ENCODE data around the gene RNPS1. TPM values are rescaled to one million over a fixed set of nuclear protein-coding genes. Genes with fewer than 3 reads are reported as not detected.
"Not testable (repeated sequence)": the region's sequence is repeated elsewhere in the genome, so short reads cannot be mapped to it uniquely, and the experiment has no call there.

RNPS1 gene
- total and polyA plus RNA-seq, 4 experiments from 2014 or later: 151 to 267 (median 208) TPM

DNA sequence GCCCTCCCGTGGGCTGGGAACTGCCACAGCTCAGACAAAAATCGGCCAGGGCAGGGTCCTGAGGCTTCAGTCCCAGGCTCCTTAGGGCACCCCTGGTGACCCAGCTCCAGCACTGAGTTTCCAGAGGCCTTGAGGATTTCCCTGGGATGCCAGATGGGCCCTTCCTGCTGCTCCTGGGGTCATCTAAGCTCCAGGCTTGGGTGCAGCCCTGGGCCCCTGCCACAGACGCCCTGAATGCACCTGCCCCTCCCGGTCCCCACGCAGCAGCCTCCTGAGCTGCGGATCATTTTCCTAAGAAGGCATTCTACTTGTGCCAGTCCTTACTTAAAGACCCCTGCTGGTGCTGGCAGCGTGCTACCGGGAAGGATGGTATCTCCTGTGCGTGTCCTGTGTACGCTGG, 6.0 kb upstream of the RNPS1 start:
- Mint-ChIP-seq H3K27ac (no peak overlapping the region), H3K36me3 (peaks cover 0 to 2% of the 10 kb centered on the region in 2 donors), H3K27me3 (no peaks in the 10 kb centered on the region), H3K9me3 (no peaks in the 10 kb centered on the region), H3K4me3 (no peak overlapping the region), H3K4me1 (peaks cover 6 to 11% (median 8%) of the 10 kb centered on the region in 4 donors)
- ChIA-PET POLR2A (ENCODE audit: partially characterized antibody) (no interaction called here), CTCF (ENCODE audit: partially characterized antibody) (no interaction called here)
- no peak for DNase-seq
- Histone ChIP-seq H3K9me3 (ENCODE audit: control insufficient read depth in 1 of 2, low read length in 2 of 2) (no peaks in the 10 kb centered on the region), H3K36me3 (ENCODE audit: insufficient read depth, low read length) (no peaks in the 10 kb centered on the region), H3K27ac (ENCODE audit: low read depth, low read length) (no peak overlapping the region), H3K27me3 (ENCODE audit: insufficient read depth, low read length) (no peaks in the 10 kb centered on the region), H3K4me1 (ENCODE audit: insufficient read depth, low read length) (peaks cover 12% of the 10 kb centered on the region), H3K4me3 (ENCODE audit: low read length in 2 of 2) (no peak overlapping the region)
- intact Hi-C loops (cut with micrococcal nuclease): no loop called here

DNA sequence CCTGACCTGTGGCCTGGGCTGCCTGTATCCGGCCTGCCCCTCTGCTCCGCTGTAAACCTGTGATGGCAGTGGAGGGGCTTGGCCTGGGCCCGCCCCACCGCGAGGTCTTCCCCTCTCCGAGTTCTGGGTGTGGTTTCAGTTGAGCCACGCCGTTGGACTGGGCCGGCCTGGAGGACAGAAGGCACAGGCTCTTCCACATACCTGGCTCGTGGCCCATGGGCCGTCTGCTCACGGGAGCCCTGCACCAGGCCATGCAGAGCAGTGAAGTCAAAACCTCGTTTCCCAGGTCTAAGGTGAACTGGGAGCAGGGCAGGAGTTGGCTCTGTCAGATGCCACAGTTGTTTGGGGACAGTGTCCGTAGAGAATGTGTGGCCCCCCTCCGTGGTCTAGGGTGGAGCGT, 5.6 kb upstream of the RNPS1 start:
- H3K27me3 ChIP-seq (ENCODE audit: insufficient read depth, low read length): no peaks in the 10 kb centered on the region
- Mint-ChIP-seq H3K27me3 (no peaks in the 10 kb centered on the region), H3K9me3 (no peaks in the 10 kb centered on the region), H3K4me1 (peaks cover 6 to 15% (median 8%) of the 10 kb centered on the region in 4 donors), H3K36me3 (peaks cover 0 to 2% of the 10 kb centered on the region in 2 donors), H3K27ac (peak overlapping the region in 2 of 7 donors; percentile 12 to 48), H3K4me3 (no peak overlapping the region)
- CTCF ChIA-PET (ENCODE audit: partially characterized antibody): no interaction called here
- DNase-seq: no peak
- peaks cover 13% of the 10 kb centered on the region for H3K4me1 ChIP-seq (ENCODE audit: insufficient read depth, low read length)
- no peak overlapping the region for H3K27ac ChIP-seq (ENCODE audit: low read depth, low read length)
- intact Hi-C loops (cut with micrococcal nuclease): no loop called here
- H3K9me3 ChIP-seq (ENCODE audit: control insufficient read depth in 1 of 2, low read length in 2 of 2): no peaks in the 10 kb centered on the region
- H3K36me3 ChIP-seq (ENCODE audit: insufficient read depth, low read length): no peaks in the 10 kb centered on the region
- POLR2A ChIA-PET (ENCODE audit: partially characterized antibody): no interaction called here
- no peak overlapping the region for H3K4me3 ChIP-seq (ENCODE audit: low read length in 2 of 2)

DNA sequence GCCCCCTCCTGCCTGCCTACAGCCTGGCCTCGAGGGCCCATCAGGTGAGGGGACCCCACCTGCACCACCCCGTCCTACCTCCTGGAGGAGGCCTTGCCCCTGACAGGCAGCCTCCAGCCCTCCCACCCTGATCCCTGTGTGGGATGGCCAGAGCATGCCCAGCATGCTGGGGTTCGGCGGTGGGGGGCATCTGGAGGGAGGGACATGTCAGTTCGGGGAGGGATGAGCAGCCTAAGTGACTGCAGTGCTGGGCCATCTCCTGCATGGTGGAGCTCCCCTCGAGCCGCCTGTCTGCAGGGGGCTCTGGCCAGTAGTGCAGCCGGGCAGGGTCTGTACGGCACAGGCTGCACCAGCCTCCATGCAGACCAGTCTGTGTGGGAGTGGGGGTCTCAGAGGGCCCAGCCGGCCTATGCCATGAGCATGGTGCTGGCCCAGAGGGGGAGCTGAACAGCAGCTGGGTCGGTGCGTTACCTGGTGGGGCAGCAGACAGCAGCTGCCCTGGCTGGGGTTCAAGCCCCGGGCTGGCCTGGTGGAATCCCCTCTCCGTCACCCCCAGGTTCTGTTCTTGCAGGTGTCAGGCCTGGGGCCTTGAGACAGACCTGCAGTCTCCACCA, 4.0 kb upstream of the RNPS1 start:
- Histone ChIP-seq H3K27ac (ENCODE audit: low read depth, low read length) (no peak overlapping the region), H3K4me3 (ENCODE audit: low read length in 2 of 2) (no peak overlapping the region), H3K27me3 (ENCODE audit: insufficient read depth, low read length) (no peaks in the 10 kb centered on the region), H3K36me3 (ENCODE audit: insufficient read depth, low read length) (no peaks in the 10 kb centered on the region), H3K4me1 (ENCODE audit: insufficient read depth, low read length) (peaks cover 13% of the 10 kb centered on the region), H3K9me3 (ENCODE audit: control insufficient read depth in 1 of 2, low read length in 2 of 2) (no peaks in the 10 kb centered on the region)
- Mint-ChIP-seq H3K4me3 (no peak overlapping the region), H3K36me3 (peaks cover 0 to 7% of the 10 kb centered on the region in 2 donors), H3K27ac (no peak overlapping the region), H3K27me3 (peaks cover 0 to 3% of the 10 kb centered on the region in 2 donors), H3K4me1 (peaks cover 7 to 28% (median 11%) of the 10 kb centered on the region in 4 donors), H3K9me3 (peaks cover 0 to 3% (median 0%) of the 10 kb centered on the region in 8 donors)
- ChIA-PET CTCF (ENCODE audit: partially characterized antibody) (no interaction called here), POLR2A (ENCODE audit: partially characterized antibody) (interaction anchor here (1.2 kb wide), 1 partner anchor 20 kb away, joined by 3 read pairs; the partner anchor contains the start of gene ECI1)
- intact Hi-C loops (cut with micrococcal nuclease): no loop called here
- DNase-seq: no peak

DNA sequence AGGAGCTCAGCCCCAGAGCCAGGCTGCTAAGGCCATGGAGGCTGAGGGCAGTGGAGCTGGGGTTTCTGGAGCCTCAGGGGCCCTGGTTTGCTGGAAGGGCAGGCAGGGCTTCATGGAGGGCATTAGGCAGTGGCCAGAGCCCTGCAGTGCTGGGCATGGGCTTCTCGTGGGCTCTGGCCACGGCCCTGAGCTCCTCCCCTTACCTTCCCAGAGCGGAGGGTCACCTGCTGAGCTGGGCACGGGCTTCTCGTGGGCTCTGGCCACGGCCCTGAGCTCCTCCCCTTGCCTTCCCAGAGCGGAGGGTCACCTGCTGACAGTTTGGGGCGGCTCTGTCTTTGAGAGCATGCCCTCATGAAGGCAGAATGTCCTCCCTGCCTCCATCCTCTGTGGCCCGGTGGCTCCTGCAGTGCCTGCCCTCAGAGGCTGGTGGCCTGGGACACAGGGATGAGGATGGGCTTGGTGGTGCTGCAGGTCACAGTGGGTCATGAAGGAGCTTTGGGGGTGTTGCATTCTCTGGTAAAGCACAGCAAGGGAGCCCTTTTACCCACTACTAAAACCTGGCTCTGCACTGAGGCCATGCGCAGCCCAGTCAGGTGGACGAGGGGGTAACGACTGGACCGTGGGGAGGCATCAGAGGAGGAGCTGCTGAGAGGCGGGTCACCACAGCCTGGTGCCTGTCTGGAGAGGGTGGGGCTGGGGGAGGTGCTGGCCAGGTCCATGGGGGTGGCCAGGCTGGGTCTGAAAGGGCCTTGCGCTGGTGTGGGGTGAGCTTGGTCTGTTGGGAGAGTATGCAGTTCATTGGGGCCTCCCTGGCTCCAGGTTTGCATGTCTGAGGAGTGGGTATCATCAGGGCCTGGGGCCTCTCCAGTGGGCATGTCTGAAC, 2.9 kb upstream of the RNPS1 start:
- Mint-ChIP-seq H3K4me3 (peak overlapping the region in 3 of 8 donors; percentile 33 to 63 (median 49)), H3K9me3 (peaks cover 0 to 3% (median 0%) of the 10 kb centered on the region in 8 donors), H3K27me3 (peaks cover 0 to 3% of the 10 kb centered on the region in 2 donors), H3K36me3 (peaks cover 0 to 17% of the 10 kb centered on the region in 2 donors), H3K4me1 (peaks cover 16 to 39% (median 22%) of the 10 kb centered on the region in 4 donors), H3K27ac (peak overlapping the region in 2 of 7 donors; percentile 53 to 99)
- POLR2A ChIA-PET (ENCODE audit: partially characterized antibody): interaction anchor here (1.0 to 1.4 kb wide), 2 partner anchors 19 to 115 kb away, joined by 3 to 4 read pairs; partner anchors contain the start of genes ECI1 and TRAF7
- Histone ChIP-seq H3K4me1 (ENCODE audit: insufficient read depth, low read length) (peaks cover 23% of the 10 kb centered on the region), H3K27me3 (ENCODE audit: insufficient read depth, low read length) (no peaks in the 10 kb centered on the region), H3K9me3 (ENCODE audit: control insufficient read depth in 1 of 2, low read length in 2 of 2) (no peaks in the 10 kb centered on the region), H3K36me3 (ENCODE audit: insufficient read depth, low read length) (no peaks in the 10 kb centered on the region), H3K27ac (ENCODE audit: low read depth, low read length) (no peak overlapping the region), H3K4me3 (ENCODE audit: low read length in 2 of 2) (no peak overlapping the region)
- intact Hi-C loops (cut with micrococcal nuclease): no loop called here
- DNase-seq: no peak
- CTCF ChIA-PET (ENCODE audit: partially characterized antibody): interaction anchor here (1.2 kb wide), 1 partner anchor 20 kb away, joined by 4 read pairs; the partner anchor contains the start of gene ECI1

DNA sequence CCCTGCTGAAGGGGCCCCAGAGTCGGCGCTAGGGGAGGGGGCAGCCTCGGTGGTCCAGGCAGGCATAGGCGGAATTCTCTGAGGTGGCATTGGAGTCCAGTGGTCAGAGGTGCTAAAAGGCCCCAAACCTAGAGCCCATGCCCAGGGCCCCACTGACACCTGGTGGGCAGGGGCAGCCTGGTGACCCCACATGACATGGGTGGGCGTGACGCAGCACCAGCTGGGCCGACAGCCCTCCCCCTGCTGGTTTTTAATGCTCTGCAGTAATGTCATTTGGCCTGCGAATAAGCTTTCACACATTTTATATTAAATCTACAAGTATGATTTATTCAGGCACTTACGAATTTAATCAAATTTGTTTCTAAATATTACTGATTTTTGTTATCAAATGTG, 2.1 kb upstream of the RNPS1 start:
- CTCF ChIA-PET (ENCODE audit: partially characterized antibody): interaction anchor here (1.2 kb wide), 1 partner anchor 19 kb away, joined by 4 read pairs; the partner anchor contains the start of gene ECI1

DNA sequence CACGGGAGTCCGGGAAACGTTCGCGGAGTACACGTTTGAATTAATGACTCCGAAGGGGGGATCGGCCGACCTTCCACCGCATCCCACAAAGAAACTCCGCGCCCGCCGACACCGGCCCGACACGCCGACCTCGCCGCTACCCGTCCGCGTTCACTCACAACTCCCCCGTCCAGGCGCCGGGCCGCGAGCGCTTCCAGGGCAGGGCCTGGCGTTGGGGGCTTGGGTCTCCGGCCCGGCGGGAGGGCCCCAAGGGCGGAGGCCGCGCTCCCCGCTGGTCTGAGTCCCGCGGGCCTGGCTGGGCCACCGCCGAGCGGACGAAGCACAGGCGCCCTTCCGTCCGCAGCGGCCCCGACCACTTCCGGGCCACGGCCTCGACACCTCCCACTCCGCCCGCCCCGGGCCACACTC, 417 bp downstream of the RNPS1 start:
- H3K4me1 ChIP-seq (ENCODE audit: insufficient read depth, low read length): peaks cover 35% of the 10 kb centered on the region
- POLR2A ChIA-PET (ENCODE audit: partially characterized antibody): interaction anchor here (2.4 kb wide), 1 partner anchor 16 kb away, joined by 20 read pairs; the partner anchor contains the start of gene ECI1
- peak overlapping the region; percentile 88 for H3K27ac ChIP-seq (ENCODE audit: low read depth, low read length)
- peaks cover 16% of the 10 kb centered on the region for H3K36me3 ChIP-seq (ENCODE audit: insufficient read depth, low read length)
- CTCF ChIA-PET (ENCODE audit: partially characterized antibody); H3K9me3 ChIP-seq (ENCODE audit: control insufficient read depth in 1 of 2, low read length in 2 of 2); H3K27me3 Mint-ChIP-seq; DNase-seq; H3K9me3 Mint-ChIP-seq; H3K27me3 ChIP-seq (ENCODE audit: insufficient read depth, low read length): not testable (repeated sequence)
- H3K4me1 Mint-ChIP-seq: peaks cover 25 to 54% (median 37%) of the 10 kb centered on the region in 4 donors
- peaks cover 4 to 38% of the 10 kb centered on the region in 2 donors for H3K36me3 Mint-ChIP-seq
- intact Hi-C loops (cut with micrococcal nuclease): loop anchor here (5.0 to 10.0 kb wide), 3 partner anchors 75 to 655 kb away; partner anchors contain the start of genes ABCA3, ATP6V0C, CRAMP1 and IFT140
- peak overlapping the region; percentile 94 to 98 (median 96) for H3K4me3 Mint-ChIP-seq
- H3K27ac Mint-ChIP-seq: peak overlapping the region; percentile 98 to 99 (median 98)
- peak overlapping the region in 1 of 2 donors; percentile 99 for H3K4me3 ChIP-seq (ENCODE audit: low read length in 2 of 2)

More for the DNA sequence above, 2.1 kb upstream of the RNPS1 start:
- Histone ChIP-seq H3K36me3 (ENCODE audit: insufficient read depth, low read length) (no peaks in the 10 kb centered on the region), H3K9me3 (ENCODE audit: control insufficient read depth in 1 of 2, low read length in 2 of 2) (no peaks in the 10 kb centered on the region), H3K27ac (ENCODE audit: low read depth, low read length) (no peak overlapping the region), H3K4me1 (ENCODE audit: insufficient read depth, low read length) (peaks cover 31% of the 10 kb centered on the region), H3K27me3 (ENCODE audit: insufficient read depth, low read length) (no peaks in the 10 kb centered on the region), H3K4me3 (ENCODE audit: low read length in 2 of 2) (no peak overlapping the region)
- Mint-ChIP-seq H3K27ac (peak overlapping the region in 2 of 7 donors; percentile 24 to 99), H3K4me1 (peaks cover 18 to 46% (median 27%) of the 10 kb centered on the region in 4 donors), H3K9me3 (peaks cover 0 to 3% (median 0%) of the 10 kb centered on the region in 8 donors), H3K36me3 (peaks cover 0 to 19% of the 10 kb centered on the region in 2 donors), H3K4me3 (peak overlapping the region in 5 of 8 donors; percentile 96 to 98 (median 97)), H3K27me3 (peaks cover 0 to 3% of the 10 kb centered on the region in 2 donors)
- intact Hi-C loops (cut with micrococcal nuclease): no loop called here
- POLR2A ChIA-PET (ENCODE audit: partially characterized antibody): interaction anchor here (1.0 to 1.7 kb wide), 4 partner anchors 19 to 250 kb away, joined by 3 to 5 read pairs (median 4); partner anchors contain the start of genes AMDHD2 and ECI1
- no peak for DNase-seq

All from CD4-positive, alpha-beta memory T cell (primary cell).